Neural progenitor cell (in vitro differentiated cells): ENCODE measurements around the gene LMBR1. TPM values are rescaled to one million over a fixed set of nuclear protein-coding genes. Genes with fewer than 3 reads are reported as not detected.

Experiments
- DNase-seq: peaks from one replicate; pipeline ENCODE4 v3.0.0-alpha.2; 2016; ENCODE audit warnings: low spot score
- H2AFZ ChIP-seq: fragments of 200-600 bp; sonication (generic); replicated peaks from 2 replicates; pipeline ENCODE4 v1.6.1; 2016; ENCODE audit warnings: antibody characterized with exemption
- H3F3A ChIP-seq: fragments of 200-600 bp; sonication (generic); 2 replicates; pipeline ENCODE4 v1.6.1; 2016; ENCODE audit warnings: antibody characterized with exemption, low read depth
- H3K27ac ChIP-seq: fragments of 200-600 bp; sonication (generic); 2 replicates; pipeline ENCODE4 v1.5.1; 2016; ENCODE audit warnings: mild to moderate bottlenecking
- H3K27me3 ChIP-seq: fragments of 200-600 bp; sonication (generic); 2 replicates; pipeline ENCODE4 v1.6.1; 2016; ENCODE audit warnings: mild to moderate bottlenecking, moderate library complexity
- H3K36me3 ChIP-seq: fragments of 200-600 bp; sonication (generic); 2 replicates; pipeline ENCODE4 v1.5.1; 2016
- H3K4me1 ChIP-seq: fragments of 200-600 bp; sonication (generic); 2 replicates; pipeline ENCODE4 v1.6.1; 2016; ENCODE audit warnings: mixed run types
- H3K4me2 ChIP-seq: fragments of 200-600 bp; sonication (generic); 2 replicates; pipeline ENCODE4 v1.6.1; 2016
- H3K4me3 ChIP-seq: fragments of 200-600 bp; sonication (generic); 2 replicates; pipeline ENCODE4 v1.5.1; 2016
- H3K79me2 ChIP-seq: fragments of 200-600 bp; sonication (generic); 2 replicates; pipeline ENCODE4 v1.6.1; 2016; ENCODE audit warnings: low read depth
- H3K9ac ChIP-seq: fragments of 200-600 bp; sonication (generic); 2 replicates; pipeline ENCODE4 v1.6.1; 2016
- H3K9me3 ChIP-seq: fragments of 200-600 bp; sonication (generic); 2 replicates; pipeline ENCODE4 v1.5.1; 2016; ENCODE audit warnings: low read depth
- H4K20me1 ChIP-seq: fragments of 200-600 bp; sonication (generic); 2 replicates; pipeline ENCODE4 v1.6.1; 2016; ENCODE audit warnings: low read depth
- H3K27ac Mint-ChIP-seq: 3 replicates; pipeline ENCODE4 v1.8.0; 2021; ENCODE audit warnings: mixed read lengths
- H3K27me3 Mint-ChIP-seq: 2 replicates; pipeline ENCODE4 v1.8.0; 2022; ENCODE audit warnings: low read depth, mild to moderate bottlenecking, inconsistent platforms, moderate library complexity, mixed read lengths; ENCODE audit not compliant: insufficient read depth
- H3K36me3 Mint-ChIP-seq: 3 replicates; pipeline ENCODE4 v1.8.0; 2021; ENCODE audit warnings: mixed read lengths
- H3K4me1 Mint-ChIP-seq: 3 replicates; pipeline ENCODE4 v1.8.0; 2021; ENCODE audit warnings: mixed read lengths
- H3K4me3 Mint-ChIP-seq: 3 replicates; pipeline ENCODE4 v1.8.0; 2021; ENCODE audit warnings: mild to moderate bottlenecking, moderate library complexity, mixed read lengths
- H3K9me3 Mint-ChIP-seq: 3 replicates; pipeline ENCODE4 v1.8.0; 2020; ENCODE audit warnings: mixed read lengths
- EZH2 ChIP-seq: fragments of 200-600 bp; sonication (generic); IDR thresholded peaks from 2 replicates; pipeline ENCODE4 v1.6.1; 2017; ENCODE audit warnings: antibody characterized with exemption, mild to moderate bottlenecking, moderate library complexity
- EZH2phosphoT487 ChIP-seq: fragments of 200-600 bp; sonication (generic); IDR thresholded peaks from 2 replicates; pipeline ENCODE4 v1.6.1; 2017; ENCODE audit warnings: antibody characterized with exemption
- total RNA-seq: library from RNA; depleted of rRNA; stranded (reverse); fragments of >200 nt; gene quantifications from 2 replicates; pipeline ENCODE4 v1.2.3, GENCODE V29; 2015; ENCODE audit warnings: low replicate concordance
- TF ChIP-seq, protein P1 (sequence below): fragments of 200-600 bp; sonication (generic); IDR thresholded peaks from 2 replicates; pipeline ENCODE4 v1.5.1; 2017; ENCODE audit warnings: antibody characterized with exemption, mild to moderate bottlenecking

Gene LMBR1
- total RNA-seq, 1 donor from 2014 or later: 58.1 TPM

DNA sequence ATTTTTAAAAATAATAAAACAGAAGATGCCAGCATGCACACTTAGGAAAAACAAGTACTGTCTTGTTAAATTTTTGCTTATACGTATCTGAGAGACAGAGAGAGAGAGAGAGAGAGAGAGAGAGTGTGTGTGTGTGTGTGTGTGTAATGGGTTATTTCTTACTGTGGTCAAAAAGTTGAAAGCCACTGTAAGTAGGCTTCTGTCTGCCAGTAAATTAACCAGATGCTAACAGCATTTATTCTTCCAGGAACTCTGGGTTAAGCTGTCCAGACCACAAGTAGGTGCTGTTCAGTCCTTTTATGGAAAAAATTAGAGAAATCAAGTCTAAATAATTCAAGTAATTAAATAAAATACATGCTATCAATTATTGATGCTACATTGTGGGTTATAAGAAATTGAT lies 212.7 kb downstream of the LMBR1 start:
- H3K36me3 ChIP-seq: no peaks in the 10 kb centered on the region
- H3K4me2 ChIP-seq: no peak overlapping the region

DNA sequence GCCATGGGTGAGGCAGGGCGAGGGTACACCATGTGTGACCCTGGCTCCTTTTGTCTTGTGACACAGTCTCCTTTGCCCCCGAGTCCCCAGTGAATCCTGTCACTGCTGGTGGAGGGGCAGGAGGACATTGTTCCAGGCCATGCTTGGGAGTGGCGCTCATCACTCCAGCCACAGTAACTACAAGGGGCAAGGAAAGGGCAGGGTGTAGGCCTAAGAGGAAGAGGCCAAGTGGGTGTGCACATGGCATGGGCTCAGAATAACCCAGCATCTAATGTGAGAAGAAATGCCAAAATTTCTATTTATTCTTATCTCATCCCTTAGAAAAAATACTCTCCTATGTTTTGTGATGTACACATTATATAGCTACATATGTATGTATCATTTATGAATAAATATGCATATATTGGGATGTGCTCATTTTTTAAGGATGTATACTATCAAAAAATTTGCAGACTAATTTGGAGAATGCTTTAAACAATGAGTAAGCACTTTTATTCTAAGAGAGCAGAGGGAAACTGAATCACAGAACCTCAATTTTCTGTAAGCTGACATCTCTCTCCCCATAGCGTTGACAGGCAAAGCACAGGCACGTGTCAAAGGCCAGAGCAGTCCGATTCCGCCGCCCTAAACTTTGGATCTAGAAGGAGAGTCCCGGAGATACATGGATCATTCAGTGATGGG lies 215.5 kb downstream of the LMBR1 start:
- Histone ChIP-seq H3K27ac (no peak overlapping the region), H3K27me3 (no peaks in the 10 kb centered on the region), H3K9me3 (no peaks in the 10 kb centered on the region), H3K4me1 (peaks cover 28% of the 10 kb centered on the region), H3K4me3 (no peak overlapping the region), H3K9ac (no peak overlapping the region), H3K79me2 (no peaks in the 10 kb centered on the region), H3K4me2 (no peak overlapping the region), H4K20me1 (no peaks in the 10 kb centered on the region), H3K36me3 (no peaks in the 10 kb centered on the region), H3F3A (peaks cover 22% of the 10 kb centered on the region), H2AFZ (no peak overlapping the region)
- Mint-ChIP-seq H3K36me3 (peaks cover 26% of the 10 kb centered on the region), H3K27me3 (peaks cover 3% of the 10 kb centered on the region), H3K9me3 (no peaks in the 10 kb centered on the region), H3K27ac (no peak overlapping the region), H3K4me3 (no peak overlapping the region), H3K4me1 (peaks cover 13% of the 10 kb centered on the region)
- no peak for TF ChIP-seq EZH2phosphoT487
- TF ChIP-seq, protein P1, sequence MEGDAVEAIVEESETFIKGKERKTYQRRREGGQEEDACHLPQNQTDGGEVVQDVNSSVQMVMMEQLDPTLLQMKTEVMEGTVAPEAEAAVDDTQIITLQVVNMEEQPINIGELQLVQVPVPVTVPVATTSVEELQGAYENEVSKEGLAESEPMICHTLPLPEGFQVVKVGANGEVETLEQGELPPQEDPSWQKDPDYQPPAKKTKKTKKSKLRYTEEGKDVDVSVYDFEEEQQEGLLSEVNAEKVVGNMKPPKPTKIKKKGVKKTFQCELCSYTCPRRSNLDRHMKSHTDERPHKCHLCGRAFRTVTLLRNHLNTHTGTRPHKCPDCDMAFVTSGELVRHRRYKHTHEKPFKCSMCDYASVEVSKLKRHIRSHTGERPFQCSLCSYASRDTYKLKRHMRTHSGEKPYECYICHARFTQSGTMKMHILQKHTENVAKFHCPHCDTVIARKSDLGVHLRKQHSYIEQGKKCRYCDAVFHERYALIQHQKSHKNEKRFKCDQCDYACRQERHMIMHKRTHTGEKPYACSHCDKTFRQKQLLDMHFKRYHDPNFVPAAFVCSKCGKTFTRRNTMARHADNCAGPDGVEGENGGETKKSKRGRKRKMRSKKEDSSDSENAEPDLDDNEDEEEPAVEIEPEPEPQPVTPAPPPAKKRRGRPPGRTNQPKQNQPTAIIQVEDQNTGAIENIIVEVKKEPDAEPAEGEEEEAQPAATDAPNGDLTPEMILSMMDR: no peak
- no peak for TF ChIP-seq EZH2
- no peak for DNase-seq

More for the DNA sequence above, 212.7 kb downstream of the LMBR1 start:
- H3F3A ChIP-seq: peaks cover under 1% of the 10 kb centered on the region
- no peaks in the 10 kb centered on the region for H3K27me3 ChIP-seq
- TF ChIP-seq EZH2: no peak
- TF ChIP-seq, protein P1: no peak
- H4K20me1 ChIP-seq: no peaks in the 10 kb centered on the region
- no peaks in the 10 kb centered on the region for H3K79me2 ChIP-seq
- Mint-ChIP-seq H3K36me3 (peaks cover 13% of the 10 kb centered on the region), H3K27ac (no peak overlapping the region), H3K4me1 (no peaks in the 10 kb centered on the region), H3K4me3 (no peak overlapping the region), H3K9me3 (no peaks in the 10 kb centered on the region), H3K27me3 (peaks cover 3% of the 10 kb centered on the region)
- no peaks in the 10 kb centered on the region for H3K9me3 ChIP-seq
- no peak overlapping the region for H3K27ac ChIP-seq
- H3K4me1 ChIP-seq: peaks cover under 1% of the 10 kb centered on the region
- H2AFZ ChIP-seq: no peak overlapping the region
- H3K9ac ChIP-seq: no peak overlapping the region
- DNase-seq: no peak
- H3K4me3 ChIP-seq: no peak overlapping the region

DNA sequence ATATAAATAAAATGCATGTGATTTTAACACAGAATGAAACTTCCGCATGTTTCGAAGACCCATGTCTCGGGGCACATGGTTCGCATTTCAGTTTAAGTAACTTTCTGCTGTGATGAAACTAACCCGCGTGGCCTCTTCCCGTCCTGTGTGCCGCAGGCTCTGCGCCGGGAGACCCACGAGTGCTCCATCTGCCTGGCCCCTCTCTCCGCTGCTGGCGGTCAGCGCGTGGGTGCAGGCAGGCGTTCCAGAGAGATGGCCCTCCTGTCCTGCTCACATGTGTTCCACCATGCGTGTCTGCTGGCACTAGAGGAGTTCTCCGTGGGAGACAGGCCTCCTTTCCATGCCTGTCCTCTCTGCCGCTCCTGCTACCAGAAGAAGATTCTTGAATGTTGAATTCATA lies 216.7 kb downstream of the LMBR1 start:
- Histone ChIP-seq H3K4me1 (peaks cover 29% of the 10 kb centered on the region), H3K4me3 (no peak overlapping the region), H3K9me3 (no peaks in the 10 kb centered on the region), H3K4me2 (no peak overlapping the region), H3K36me3 (no peaks in the 10 kb centered on the region), H3F3A (peaks cover 22% of the 10 kb centered on the region), H2AFZ (no peak overlapping the region), H3K9ac (no peak overlapping the region), H3K27ac (peak overlapping the region; percentile 24), H3K79me2 (no peaks in the 10 kb centered on the region), H3K27me3 (no peaks in the 10 kb centered on the region), H4K20me1 (no peaks in the 10 kb centered on the region)
- Mint-ChIP-seq H3K4me3 (no peak overlapping the region), H3K36me3 (peaks cover 23% of the 10 kb centered on the region), H3K27ac (no peak overlapping the region), H3K9me3 (no peaks in the 10 kb centered on the region), H3K4me1 (peaks cover 13% of the 10 kb centered on the region), H3K27me3 (no peaks in the 10 kb centered on the region)
- no peak for DNase-seq
- TF ChIP-seq EZH2phosphoT487: no peak
- no peak for TF ChIP-seq EZH2
- TF ChIP-seq, protein P1: no peak
